ENCODE data around the gene TCAIM. TPM values are rescaled to one million over a fixed set of nuclear protein-coding genes. Genes with fewer than 3 reads are reported as not detected.
"Not testable (repeated sequence)": the region's sequence is repeated elsewhere in the genome, so short reads cannot be mapped to it uniquely, and the experiment has no call there.

Gene TCAIM
- total RNA-seq, 3 donors from 2014 or later (not counting 1 experiment from before 2014, with no cell fraction given) = 10.9 to 11.2 (median 11.0) TPM

DNA sequence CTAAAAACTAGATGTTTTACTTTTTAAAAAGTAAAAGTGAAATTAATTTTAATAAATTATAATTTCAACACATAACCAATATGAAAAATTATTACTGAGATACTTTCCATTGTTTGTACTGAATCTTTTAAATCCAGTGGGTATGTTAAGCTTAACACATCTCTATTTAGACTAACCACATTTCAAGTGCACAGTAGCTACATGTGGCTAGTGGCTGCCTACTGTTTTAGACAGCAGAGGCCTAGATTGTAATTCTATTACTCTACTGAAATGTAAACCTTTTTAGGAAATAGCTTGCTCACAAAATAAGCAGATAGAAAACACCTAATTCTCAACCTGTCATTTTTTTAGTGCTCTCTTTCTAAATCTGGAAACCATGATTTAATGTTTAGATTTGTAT lies 4.9 kb downstream of the TCAIM start:
- Mint-ChIP-seq H3K9me3 (no peaks in the 10 kb centered on the region), H3K36me3 (no peaks in the 10 kb centered on the region), H3K27me3 (ENCODE audit: low read depth in 2 of 2) (no peaks in the 10 kb centered on the region), H3K27ac (no peak overlapping the region), H3K4me3 (no peak overlapping the region), H3K4me1 (peaks cover 21 to 22% of the 10 kb centered on the region in 2 donors)
- ATAC-seq (no peak), DNase-seq (no peak)
- H3K4me3 ChIP-seq (ENCODE audit: low read length) = no peak overlapping the region
- no peaks in the 10 kb centered on the region for H3K36me3 ChIP-seq (ENCODE audit: control insufficient read depth, insufficient read depth, low read length)
- no peak overlapping the region for H3K27ac ChIP-seq (ENCODE audit: low read length)
- H3K4me1 ChIP-seq (ENCODE audit: control insufficient read depth, insufficient read depth, low read length) = peaks cover 9% of the 10 kb centered on the region
- intact Hi-C loops (cut with micrococcal nuclease) = no loop called here
- no peaks in the 10 kb centered on the region for H3K9me3 ChIP-seq (ENCODE audit: control insufficient read depth, insufficient read depth, low read length)
- TF ChIP-seq, protein P1, sequence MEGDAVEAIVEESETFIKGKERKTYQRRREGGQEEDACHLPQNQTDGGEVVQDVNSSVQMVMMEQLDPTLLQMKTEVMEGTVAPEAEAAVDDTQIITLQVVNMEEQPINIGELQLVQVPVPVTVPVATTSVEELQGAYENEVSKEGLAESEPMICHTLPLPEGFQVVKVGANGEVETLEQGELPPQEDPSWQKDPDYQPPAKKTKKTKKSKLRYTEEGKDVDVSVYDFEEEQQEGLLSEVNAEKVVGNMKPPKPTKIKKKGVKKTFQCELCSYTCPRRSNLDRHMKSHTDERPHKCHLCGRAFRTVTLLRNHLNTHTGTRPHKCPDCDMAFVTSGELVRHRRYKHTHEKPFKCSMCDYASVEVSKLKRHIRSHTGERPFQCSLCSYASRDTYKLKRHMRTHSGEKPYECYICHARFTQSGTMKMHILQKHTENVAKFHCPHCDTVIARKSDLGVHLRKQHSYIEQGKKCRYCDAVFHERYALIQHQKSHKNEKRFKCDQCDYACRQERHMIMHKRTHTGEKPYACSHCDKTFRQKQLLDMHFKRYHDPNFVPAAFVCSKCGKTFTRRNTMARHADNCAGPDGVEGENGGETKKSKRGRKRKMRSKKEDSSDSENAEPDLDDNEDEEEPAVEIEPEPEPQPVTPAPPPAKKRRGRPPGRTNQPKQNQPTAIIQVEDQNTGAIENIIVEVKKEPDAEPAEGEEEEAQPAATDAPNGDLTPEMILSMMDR (IDR thresholded peaks at IDR 0.05) = no peak
- H3K27me3 ChIP-seq (ENCODE audit: control insufficient read depth, insufficient read depth, low read length) = no peaks in the 10 kb centered on the region

DNA sequence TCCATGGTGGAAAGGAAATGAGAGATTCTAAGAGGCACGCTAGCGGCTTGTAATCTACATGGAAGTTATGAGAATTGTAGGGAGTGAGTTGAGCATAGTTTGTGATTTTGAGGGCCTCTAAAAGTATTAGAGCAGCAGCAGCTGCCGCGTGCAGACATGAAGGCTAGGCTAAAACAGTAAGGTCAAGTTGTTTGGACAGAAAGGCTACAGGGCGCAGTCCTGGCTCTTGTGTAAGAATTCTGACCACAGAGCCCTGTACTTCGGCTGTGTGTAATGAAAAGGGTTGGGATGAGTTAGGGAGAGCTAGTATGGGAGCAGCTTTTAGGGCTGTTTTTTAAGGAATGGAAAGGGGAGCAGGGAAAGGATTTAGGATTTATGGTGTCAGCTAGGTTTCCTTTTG lies 8.0 kb downstream of the TCAIM start:
- intact Hi-C loops (cut with micrococcal nuclease); H3K36me3 Mint-ChIP-seq; H3K4me3 Mint-ChIP-seq; H3K27me3 ChIP-seq (ENCODE audit: control insufficient read depth, insufficient read depth, low read length); H3K9me3 Mint-ChIP-seq; H3K27ac ChIP-seq (ENCODE audit: low read length); H3K4me3 ChIP-seq (ENCODE audit: low read length); ATAC-seq; H3K4me1 ChIP-seq (ENCODE audit: control insufficient read depth, insufficient read depth, low read length); H3K36me3 ChIP-seq (ENCODE audit: control insufficient read depth, insufficient read depth, low read length); DNase-seq; H3K27me3 Mint-ChIP-seq (ENCODE audit: low read depth in 2 of 2); H3K9me3 ChIP-seq (ENCODE audit: control insufficient read depth, insufficient read depth, low read length); H3K27ac Mint-ChIP-seq: not testable (repeated sequence)
- WGBS (ENCODE audit: insufficient coverage) = 95% methylated on average over 6 of the region's 6 CpGs
- H3K4me1 Mint-ChIP-seq = peaks cover 0 to 25% of the 10 kb centered on the region in 2 donors

DNA sequence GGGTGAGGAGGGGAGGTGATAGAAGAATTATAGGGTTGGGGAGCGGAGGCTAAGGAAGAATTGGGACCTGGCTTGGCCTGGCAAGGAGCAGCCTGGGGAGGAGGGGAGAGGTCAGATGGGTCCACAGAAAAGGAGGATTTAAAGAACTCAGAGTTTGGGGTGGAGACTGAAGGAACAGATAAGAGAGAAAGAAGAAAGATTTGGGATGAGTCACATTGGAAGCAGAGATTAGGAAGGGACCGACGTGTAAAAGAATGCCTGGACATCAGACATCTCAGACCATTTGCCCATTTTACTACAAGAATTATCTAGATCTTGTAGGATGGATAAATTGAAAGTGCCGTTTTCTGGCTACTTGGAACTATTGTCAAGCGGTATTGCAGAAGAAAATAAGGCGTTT lies 10.4 kb downstream of the TCAIM start:
- TF ChIP-seq, protein P1 (IDR thresholded peaks at IDR 0.05) = no peak
- peak overlapping the region in 1 of 2 donors; percentile 5 for H3K27ac Mint-ChIP-seq
- intact Hi-C loops (cut with micrococcal nuclease) = no loop called here

DNA sequence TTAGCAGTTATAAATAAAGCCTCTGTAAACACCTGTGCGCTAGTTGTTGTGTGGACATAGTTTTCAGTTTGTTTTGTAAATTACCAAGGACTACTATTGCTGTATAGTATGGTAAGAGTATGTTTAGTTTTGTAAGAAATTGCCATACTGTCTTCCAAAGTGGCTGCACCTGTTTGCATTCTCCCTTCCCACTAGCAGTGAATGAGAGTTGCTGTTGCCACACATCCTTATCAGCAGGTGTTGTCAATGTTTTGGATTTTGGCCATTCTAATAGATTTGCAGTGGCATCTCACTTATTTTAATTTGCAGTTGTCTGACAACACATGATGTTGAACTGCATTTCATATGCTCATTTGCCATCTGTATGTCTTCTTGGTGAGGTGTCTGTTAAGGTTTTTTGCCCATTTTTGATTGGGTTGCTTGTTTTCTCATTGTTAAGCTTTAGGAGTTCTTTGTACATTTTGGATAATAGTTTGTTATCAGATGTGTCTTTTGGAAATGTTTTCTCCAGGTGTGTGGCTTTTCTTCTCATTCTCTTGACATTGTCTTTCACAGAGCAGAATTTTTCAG lies 14.9 kb downstream of the TCAIM start:
- no peak for DNase-seq
- H3K9me3 Mint-ChIP-seq = no peaks in the 10 kb centered on the region
- H3K27ac Mint-ChIP-seq = no peak overlapping the region
- WGBS (ENCODE audit: insufficient coverage) = 75% methylated on average over 1 of the region's 1 CpG
- H3K4me3 Mint-ChIP-seq = no peak overlapping the region
- ATAC-seq = no peak
- TF ChIP-seq, protein P1 (IDR thresholded peaks at IDR 0.05) = no peak
- no peaks in the 10 kb centered on the region for H3K36me3 Mint-ChIP-seq
- intact Hi-C loops (cut with micrococcal nuclease) = no loop called here
- Histone ChIP-seq H3K36me3 (ENCODE audit: control insufficient read depth, insufficient read depth, low read length) (peaks cover 2% of the 10 kb centered on the region), H3K4me3 (ENCODE audit: low read length) (no peak overlapping the region), H3K27ac (ENCODE audit: low read length) (no peak overlapping the region), H3K9me3 (ENCODE audit: control insufficient read depth, insufficient read depth, low read length) (no peaks in the 10 kb centered on the region), H3K27me3 (ENCODE audit: control insufficient read depth, insufficient read depth, low read length) (no peaks in the 10 kb centered on the region), H3K4me1 (ENCODE audit: control insufficient read depth, insufficient read depth, low read length) (no peaks in the 10 kb centered on the region)
- H3K4me1 Mint-ChIP-seq = peaks cover 9 to 29% of the 10 kb centered on the region in 2 donors
- H3K27me3 Mint-ChIP-seq (ENCODE audit: low read depth in 2 of 2) = no peaks in the 10 kb centered on the region

More for the DNA sequence above, 10.4 kb downstream of the TCAIM start:
- no peaks in the 10 kb centered on the region for H3K27me3 ChIP-seq (ENCODE audit: control insufficient read depth, insufficient read depth, low read length)
- no peak overlapping the region for H3K4me3 ChIP-seq (ENCODE audit: low read length)
- peaks cover 5 to 29% of the 10 kb centered on the region in 2 donors for H3K4me1 Mint-ChIP-seq
- H3K9me3 Mint-ChIP-seq = no peaks in the 10 kb centered on the region
- no peaks in the 10 kb centered on the region for H3K36me3 Mint-ChIP-seq
- H3K4me3 Mint-ChIP-seq = no peak overlapping the region
- 97% methylated on average over 4 of the region's 6 CpGs for WGBS (ENCODE audit: insufficient coverage)
- no peak overlapping the region for H3K27ac ChIP-seq (ENCODE audit: low read length)
- ATAC-seq = no peak
- no peaks in the 10 kb centered on the region for H3K9me3 ChIP-seq (ENCODE audit: control insufficient read depth, insufficient read depth, low read length)
- no peaks in the 10 kb centered on the region for H3K4me1 ChIP-seq (ENCODE audit: control insufficient read depth, insufficient read depth, low read length)
- no peaks in the 10 kb centered on the region for H3K27me3 Mint-ChIP-seq (ENCODE audit: low read depth in 2 of 2)
- DNase-seq = no peak
- no peaks in the 10 kb centered on the region for H3K36me3 ChIP-seq (ENCODE audit: control insufficient read depth, insufficient read depth, low read length)
